D721Med (cell line): ENCODE data around the gene RNFT2.

ENCODE experiments used
- DNase-seq: peaks from one replicate; pipeline ENCODE4 v3.0.0; 2011; ENCODE audit warnings: low spot score; ENCODE audit not compliant: insufficient read length
- FAIRE-seq: peaks from 2 replicates; lab custom pipeline; 2011; peaks lifted over from hg19 to GRCh38; lab: Jason Lieb, UNC
- TF ChIP-seq, protein P1 (sequence below): IDR thresholded peaks from 2 replicates; pipeline ENCODE4 v1.5.1; 2012; ENCODE audit warnings: mild to moderate bottlenecking, control low read depth; ENCODE audit not compliant: insufficient read depth; ENCODE audit errors: missing control alignments

The RNFT2 gene

DNA sequence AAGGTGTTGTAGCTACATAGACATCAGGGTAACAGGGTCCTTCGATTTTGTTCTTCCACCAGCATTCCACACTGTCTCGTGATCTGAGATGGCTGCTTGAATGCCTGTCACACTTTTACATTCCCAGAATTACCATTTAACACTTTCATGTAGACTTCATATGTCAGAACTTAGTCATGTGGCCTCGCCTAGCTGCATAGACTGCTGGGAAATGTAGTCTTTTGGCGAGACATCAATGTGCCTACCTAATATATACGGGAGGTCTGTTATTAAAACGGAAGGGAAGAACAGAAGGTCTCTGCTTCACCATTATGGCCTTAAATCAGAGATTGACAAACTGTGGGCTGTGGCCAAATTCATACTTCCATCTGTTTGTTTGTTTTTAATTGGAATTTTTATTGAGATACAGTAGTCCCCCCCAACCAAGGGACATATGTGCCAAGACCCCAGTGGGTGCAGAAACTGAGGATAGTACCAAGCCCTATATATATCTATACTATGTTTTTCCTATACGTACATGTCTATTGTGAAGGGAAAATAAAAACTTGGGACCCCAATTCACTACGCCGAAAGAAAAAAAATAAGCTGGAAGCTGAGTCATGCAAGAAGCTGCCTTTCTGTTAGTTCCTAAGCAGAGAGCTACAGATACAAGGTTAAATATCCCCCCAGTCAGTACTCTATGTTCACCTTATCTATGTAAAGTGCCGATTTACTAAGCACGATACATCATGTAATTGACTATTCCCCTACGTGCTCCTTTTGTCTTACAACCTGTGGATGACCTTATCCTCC, 154.4 kb downstream of the RNFT2 start:
- TF ChIP-seq, protein P1, sequence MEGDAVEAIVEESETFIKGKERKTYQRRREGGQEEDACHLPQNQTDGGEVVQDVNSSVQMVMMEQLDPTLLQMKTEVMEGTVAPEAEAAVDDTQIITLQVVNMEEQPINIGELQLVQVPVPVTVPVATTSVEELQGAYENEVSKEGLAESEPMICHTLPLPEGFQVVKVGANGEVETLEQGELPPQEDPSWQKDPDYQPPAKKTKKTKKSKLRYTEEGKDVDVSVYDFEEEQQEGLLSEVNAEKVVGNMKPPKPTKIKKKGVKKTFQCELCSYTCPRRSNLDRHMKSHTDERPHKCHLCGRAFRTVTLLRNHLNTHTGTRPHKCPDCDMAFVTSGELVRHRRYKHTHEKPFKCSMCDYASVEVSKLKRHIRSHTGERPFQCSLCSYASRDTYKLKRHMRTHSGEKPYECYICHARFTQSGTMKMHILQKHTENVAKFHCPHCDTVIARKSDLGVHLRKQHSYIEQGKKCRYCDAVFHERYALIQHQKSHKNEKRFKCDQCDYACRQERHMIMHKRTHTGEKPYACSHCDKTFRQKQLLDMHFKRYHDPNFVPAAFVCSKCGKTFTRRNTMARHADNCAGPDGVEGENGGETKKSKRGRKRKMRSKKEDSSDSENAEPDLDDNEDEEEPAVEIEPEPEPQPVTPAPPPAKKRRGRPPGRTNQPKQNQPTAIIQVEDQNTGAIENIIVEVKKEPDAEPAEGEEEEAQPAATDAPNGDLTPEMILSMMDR, result no peak
- FAIRE-seq (no peak), DNase-seq (no peak)

DNA sequence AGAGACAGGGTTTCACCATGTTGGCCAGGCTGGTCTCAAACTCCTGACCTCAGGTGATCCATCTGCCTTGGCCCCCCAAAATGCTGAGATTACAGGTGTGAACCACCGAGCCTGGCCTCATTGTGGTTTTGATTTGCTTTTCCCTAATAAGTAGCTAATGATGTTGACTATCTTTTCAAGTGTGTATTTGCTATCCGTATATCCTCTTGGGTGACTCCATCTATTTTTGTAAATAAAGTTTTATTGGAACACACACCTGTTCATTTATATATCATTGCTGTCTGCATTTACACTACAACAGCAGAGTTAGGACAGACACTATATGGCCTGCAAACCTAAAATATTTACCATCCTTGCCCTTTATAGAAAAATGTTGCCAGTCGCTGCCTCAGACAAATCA, 156.8 kb downstream of the RNFT2 start:
- FAIRE-seq, result no peak
- TF ChIP-seq, protein P1, result no peak

DNA sequence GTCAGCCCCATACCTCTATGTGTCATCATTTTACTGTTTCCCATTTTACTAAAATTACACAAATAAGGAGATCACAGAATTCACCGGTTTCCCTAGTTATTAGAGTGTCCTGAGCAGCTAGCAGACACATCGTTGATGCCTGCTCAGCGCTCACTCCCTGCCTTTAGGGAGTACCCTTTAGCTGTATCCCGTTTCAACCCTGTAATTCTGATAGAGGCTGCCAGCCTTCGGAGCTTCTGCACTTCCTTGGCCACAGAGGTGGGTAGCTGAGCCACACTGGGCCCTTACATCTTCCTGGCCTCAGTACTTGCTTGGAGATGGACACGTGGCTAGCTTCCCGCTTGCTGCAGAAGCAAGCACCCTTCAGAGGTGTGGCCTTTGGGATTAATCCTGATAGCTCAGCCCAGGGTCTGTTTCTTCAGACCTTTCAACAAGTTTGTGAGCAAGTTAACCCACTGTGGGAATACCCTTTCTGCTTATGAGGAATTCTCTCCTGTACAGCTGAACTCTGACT, 158.4 kb downstream of the RNFT2 start:
- DNase-seq (no peak), FAIRE-seq (no peak)
- TF ChIP-seq, protein P1, result no peak

More for the DNA sequence above, 156.8 kb downstream of the RNFT2 start:
- DNase-seq, result no peak

DNA sequence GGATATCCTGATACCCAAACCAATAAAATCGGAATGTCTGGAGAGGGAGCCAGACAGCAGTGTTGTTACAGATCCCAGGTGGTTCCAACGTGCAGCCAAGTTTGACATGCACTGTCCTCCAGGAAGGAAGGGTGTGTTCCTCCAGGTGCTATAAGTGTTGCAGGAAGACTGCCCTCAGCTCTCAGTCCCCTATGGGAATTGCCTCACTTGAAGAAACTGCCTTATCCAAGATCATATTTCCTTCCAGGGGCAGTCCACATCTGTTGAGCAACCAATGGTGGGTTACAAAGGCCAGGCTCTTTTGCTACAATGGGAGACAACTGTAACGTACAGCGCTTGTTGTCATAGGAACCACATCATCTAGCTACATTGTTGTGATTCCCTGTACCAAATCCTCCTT, 159.4 kb downstream of the RNFT2 start:
- TF ChIP-seq, protein P1, result no peak
- FAIRE-seq (no peak), DNase-seq (no peak)

DNA sequence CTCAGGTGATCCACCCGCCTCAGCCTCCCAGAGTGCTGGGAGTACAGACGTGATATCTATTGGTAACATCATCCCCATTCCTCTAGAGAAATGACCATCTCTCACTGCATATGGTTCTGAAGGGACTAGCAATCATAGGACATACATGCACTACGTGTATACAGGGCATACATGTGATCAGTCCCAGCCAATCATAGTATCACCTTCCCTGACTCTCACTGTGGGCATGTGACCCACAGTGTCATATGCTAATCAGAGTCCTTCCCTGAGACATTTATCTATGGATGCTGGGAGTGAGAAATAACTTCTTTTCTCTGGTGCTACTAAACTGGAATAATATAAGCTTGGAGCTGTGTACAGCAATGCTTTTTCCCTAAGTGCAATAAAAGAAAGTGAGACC, 160.6 kb downstream of the RNFT2 start:
- TF ChIP-seq, protein P1, result no peak
- DNase-seq (no peak), FAIRE-seq (no peak)

DNA sequence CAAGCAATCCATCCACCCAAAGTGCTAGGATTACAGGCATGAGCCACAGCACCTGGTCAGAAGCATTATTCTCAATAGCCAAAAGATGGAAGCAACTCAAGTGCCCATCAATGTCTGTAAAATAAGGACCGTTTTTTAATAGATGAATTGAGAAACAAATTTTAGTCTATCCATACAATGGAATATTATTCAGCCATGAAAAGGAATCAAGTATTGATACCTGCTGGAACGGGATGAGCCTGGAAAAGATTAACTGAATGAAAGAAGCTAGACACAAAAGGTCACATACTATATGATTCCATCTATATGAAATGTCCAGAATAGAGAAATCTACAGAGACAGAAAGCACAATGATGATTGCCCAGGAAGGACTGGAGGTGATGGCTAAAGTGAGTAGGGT, 163.5 kb downstream of the RNFT2 start:
- FAIRE-seq, result no peak
- TF ChIP-seq, protein P1, result no peak
- DNase-seq, result no peak
